GM18517 (cell line): Measurements from ENCODE around the gene ADAM12.

Experiments used
- ATAC-seq: cut with Tn5 transposase; IDR thresholded peaks from one replicate; pipeline ENCODE4 v1.9.1; 2021; ENCODE audit warnings: mild to moderate bottlenecking, moderate library complexity; ENCODE audit not compliant: unreplicated experiment

ADAM12 gene

DNA sequence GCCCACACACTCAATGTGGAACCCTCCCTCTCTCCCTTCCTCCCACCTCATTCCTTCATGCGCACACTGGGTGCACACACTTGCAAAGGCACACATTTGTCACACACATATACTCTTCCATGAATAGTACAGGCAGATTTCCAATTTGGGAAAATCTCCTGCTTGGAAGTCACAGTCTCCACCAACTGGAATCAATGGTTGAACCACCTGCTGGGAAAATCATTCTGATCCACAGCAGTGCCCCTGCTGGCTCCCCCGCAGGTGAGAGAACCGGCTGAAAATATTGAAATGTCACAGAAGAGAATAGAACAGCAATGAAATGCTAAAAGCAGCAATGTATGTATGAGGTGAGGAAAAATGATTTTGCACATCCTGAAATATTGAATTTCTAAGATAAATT, 232.7 kb downstream of the ADAM12 start:
- no peak for ATAC-seq

DNA sequence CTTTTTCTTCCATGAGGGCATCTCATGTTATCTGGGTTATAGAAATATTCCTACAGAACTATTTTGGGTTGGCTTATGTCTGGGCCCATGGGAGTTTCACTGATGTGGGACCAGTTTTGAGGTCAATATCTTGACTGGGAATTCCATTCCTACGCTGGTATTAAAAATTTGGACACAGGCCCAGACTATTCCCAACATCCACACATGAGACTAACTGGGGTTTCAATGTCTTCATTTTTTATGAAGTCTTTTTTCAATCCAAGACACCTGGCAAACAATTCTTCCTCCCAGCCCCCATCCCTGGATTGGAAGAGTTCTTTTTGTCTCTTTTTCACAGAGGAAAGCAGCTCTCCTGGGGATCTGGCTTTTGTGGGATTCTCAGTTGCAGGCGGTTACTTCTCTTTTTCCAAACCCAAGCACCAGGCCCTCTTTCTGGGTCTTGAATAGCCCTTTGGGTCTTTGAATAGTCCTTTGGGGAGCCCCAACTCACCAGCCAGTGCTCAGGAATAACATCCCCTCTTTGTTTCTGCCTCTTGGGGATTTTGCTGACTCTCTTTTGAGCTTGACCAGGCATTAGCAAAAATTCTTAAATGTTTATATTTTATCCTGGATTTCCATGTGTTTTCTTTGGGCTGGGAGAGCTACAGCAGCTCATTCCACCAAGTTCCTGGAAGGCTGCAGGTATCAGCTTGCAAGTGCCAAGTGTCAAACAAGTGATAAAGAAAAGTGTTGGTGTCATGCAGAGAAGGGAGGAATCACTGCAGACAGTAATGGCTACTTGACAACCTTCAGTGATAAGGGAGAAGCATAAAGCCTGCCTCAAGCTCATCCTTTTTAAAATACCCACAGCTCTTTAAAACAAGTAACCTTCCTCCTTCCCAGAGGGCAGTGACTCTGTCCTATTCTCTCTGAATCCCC, 234.3 kb downstream of the ADAM12 start:
- ATAC-seq = no peak

GRCh38 chr10:126147866-126148587, 240.2 kb downstream of the ADAM12 start:
- no peak for ATAC-seq

GRCh38 chr10:126146771-126147170, 241.5 kb downstream of the ADAM12 start:
- no peak for ATAC-seq

DNA sequence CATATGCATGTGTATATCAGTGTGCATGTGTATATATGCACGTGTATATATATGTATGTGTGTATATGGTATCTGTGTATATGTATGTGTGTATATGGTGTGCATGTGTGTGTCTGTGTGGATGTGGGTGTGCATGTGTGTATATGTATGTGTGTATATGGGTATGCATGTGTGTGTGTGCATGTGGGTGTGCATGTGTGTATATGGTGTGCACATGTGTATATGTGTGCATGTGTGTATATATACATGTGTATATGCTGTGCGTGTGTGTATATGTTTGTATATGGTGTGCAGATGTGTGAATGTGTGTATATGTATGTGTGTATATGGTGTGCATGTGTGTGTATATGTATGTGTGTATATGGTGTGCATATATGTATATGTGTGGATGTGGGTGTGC, 245.2 kb downstream of the ADAM12 start:
- ATAC-seq = no peak

GRCh38 chr10:126140746-126141273, 247.5 kb downstream of the ADAM12 start:
- ATAC-seq = no peak

DNA sequence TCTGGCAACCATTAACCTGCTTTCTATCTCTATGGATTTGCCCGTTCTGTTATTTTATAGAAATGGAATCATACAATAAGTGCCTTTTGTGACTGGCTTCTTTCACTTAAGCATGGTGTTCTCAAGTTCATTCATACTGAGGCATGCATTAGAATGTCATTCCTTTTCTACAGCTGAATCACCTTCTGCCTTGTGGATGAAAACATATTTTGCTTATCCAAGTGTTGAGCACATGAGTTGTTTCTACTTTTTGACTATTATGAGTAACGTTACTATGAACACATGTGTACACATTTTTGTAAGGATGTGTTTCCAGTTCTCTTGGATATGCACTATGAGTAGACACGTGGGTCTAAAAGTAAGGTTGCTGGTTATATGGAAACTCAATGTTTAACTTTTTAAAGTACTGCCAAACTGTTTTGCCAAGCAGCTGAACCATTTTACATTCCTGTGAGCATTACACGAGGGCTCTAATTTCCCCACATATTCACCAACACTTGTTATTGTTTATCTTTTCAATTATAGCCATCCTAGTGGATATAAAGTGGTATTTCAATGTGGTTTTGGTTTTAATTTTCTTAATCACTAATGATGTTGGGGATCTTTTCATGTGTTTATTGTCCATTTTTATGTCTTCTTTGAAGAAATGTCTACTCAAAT, 250.6 kb downstream of the ADAM12 start:
- no peak for ATAC-seq

DNA sequence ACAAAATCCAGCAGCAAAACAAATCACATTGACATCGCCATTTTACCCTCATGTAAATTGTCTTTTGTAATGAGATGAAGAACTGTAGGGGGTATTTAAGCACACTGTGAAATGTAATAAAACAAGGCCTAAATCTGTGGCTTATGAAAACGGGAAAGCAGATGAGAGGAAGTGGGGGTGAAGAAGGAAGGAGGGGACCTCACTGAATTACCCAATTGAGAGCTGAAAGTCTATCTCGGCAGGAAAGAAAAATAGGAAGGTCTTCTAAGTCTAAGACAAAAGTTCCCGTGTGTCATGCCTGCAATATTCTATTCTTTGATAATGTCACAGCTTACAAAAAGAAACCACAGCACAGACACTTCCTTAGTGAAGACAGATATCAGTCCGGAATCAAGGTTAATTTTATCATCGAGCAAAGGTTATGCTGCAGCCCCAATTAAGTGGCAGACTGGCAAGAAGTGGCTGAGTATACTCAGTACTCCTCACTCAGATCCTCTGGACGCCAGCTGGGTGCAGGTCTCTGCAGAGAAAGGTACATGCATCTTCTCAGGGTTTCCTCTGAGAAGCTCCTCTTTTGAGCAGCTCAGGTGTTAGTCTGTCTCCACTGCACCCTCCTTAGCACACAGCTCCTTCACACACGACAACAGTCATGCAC, 252.2 kb downstream of the ADAM12 start:
- ATAC-seq = no peak

DNA sequence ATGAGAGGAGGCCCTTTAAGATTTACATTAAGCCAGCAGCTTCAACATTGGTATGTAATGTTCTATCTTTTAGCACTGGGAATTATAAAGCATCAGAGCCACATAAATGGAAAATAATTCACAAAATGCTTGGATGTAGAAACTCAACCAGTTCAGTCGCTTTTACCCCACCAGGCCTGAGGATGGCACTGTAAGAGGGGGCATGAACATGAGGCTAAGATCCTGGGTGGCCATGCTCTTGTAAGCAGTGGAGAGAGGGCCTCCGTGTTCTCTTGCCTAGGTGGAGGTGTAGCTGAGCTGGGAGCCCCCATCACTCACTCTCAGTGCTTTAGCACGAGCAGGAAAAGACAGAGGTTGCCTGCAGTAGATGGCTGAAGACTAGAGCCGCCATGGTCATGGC, 253.1 kb downstream of the ADAM12 start:
- ATAC-seq = no peak

- no peak for ATAC-seq
Observed at GRCh38 chr10:126133906-126134656, 254.2 kb downstream of the ADAM12 start.

GRCh38 chr10:126133082-126133620, 255.1 kb downstream of the ADAM12 start:
- no peak for ATAC-seq

- no peak for ATAC-seq
Observed at GRCh38 chr10:126131341-126131740, 256.9 kb downstream of the ADAM12 start.

GRCh38 chr10:126130271-126130710, 258.0 kb downstream of the ADAM12 start:
- no peak for ATAC-seq

- ATAC-seq = no peak
Observed at GRCh38 chr10:126129026-126129425, 259.3 kb downstream of the ADAM12 start.

GRCh38 chr10:126128581-126128980, 259.7 kb downstream of the ADAM12 start:
- no peak for ATAC-seq

- ATAC-seq = no peak
Observed at GRCh38 chr10:126127481-126128029, 260.7 kb downstream of the ADAM12 start.

DNA sequence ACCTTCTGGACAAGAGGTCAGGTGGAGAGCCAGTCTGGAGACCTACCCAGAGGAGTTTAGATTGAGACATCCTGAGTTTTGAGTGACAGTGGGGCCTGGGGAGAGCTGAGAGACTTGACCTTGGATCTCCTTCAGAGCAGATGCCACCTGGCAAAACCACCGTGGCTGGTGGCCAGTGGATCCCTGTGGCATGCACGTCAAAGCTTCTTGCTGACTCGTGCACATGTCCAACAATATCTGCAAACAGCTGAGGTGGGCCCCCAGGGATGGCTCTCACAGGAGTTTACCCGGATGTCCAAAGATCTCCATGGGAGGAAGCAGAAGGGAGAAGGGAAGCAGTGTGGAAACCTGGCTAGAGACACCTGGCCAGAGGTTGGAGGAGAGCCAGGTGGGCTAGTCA, 261.4 kb downstream of the ADAM12 start:
- ATAC-seq = no peak

GRCh38 chr10:126126023-126126422, 262.3 kb downstream of the ADAM12 start:
- ATAC-seq = no peak

GRCh38 chr10:126124668-126125349, 263.5 kb downstream of the ADAM12 start:
- no peak for ATAC-seq
